Measurements from ENCODE around the gene ZDHHC7. TPM values are rescaled to one million over a fixed set of nuclear protein-coding genes. Genes with fewer than 3 reads are reported as not detected.

Gene ZDHHC7
- total RNA-seq, 1 experiment from 2014 or later, result 72.6 TPM

- Histone ChIP-seq H3K27me3 (replicated peaks) (no peaks in the 10 kb centered on the region), H3K4me3 (no peak overlapping the region), H3K9me3 (replicated peaks) (no peaks in the 10 kb centered on the region), H3K4me1 (replicated peaks) (no peaks in the 10 kb centered on the region), H3K27ac (no peak overlapping the region), H3K36me3 (no peaks in the 10 kb centered on the region)
- no peak for DNase-seq (ENCODE audit: low read depth in 1 of 2, low spot score in 2 of 2)
Measured at GRCh38 chr16:84933774-84934631, 77.3 kb downstream of the ZDHHC7 start.

DNA sequence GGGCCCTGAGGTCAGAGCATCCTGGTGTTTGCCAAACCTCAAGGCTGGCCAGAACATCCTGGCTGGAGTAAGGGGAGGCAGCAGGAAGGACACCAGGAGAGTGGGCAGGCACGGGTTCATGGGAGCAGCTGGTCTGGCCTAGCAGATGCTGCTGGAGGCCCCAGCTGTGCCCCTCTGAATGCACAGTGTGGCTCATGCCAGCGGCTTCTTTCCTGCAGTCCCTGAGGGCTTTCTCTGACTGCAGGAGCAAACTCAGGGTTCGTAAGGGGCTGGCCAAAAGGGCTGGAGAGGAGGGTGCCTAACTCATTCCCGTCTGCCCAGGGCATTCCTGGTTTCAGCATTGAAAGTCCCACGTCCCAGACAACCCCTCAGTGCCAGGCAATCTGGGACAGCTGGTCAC is 78.7 kb downstream of the ZDHHC7 start:
- Histone ChIP-seq H3K4me3 (no peak overlapping the region), H3K27ac (no peak overlapping the region), H3K27me3 (replicated peaks) (no peaks in the 10 kb centered on the region), H3K36me3 (no peaks in the 10 kb centered on the region), H3K4me1 (replicated peaks) (no peaks in the 10 kb centered on the region), H3K9me3 (replicated peaks) (no peaks in the 10 kb centered on the region)
- no peak for DNase-seq (ENCODE audit: low read depth in 1 of 2, low spot score in 2 of 2)

- no peak overlapping the region for H3K4me3 ChIP-seq
- DNase-seq (ENCODE audit: low read depth in 1 of 2, low spot score in 2 of 2), result no peak
Measured at GRCh38 chr16:84931506-84931905, 79.8 kb downstream of the ZDHHC7 start.

GRCh38 chr16:84931107-84931494 is 80.2 kb downstream of the ZDHHC7 start:
- Histone ChIP-seq H3K27me3 (replicated peaks) (no peaks in the 10 kb centered on the region), H3K36me3 (no peaks in the 10 kb centered on the region), H3K27ac (no peak overlapping the region), H3K4me3 (no peak overlapping the region), H3K4me1 (replicated peaks) (no peaks in the 10 kb centered on the region), H3K9me3 (replicated peaks) (no peaks in the 10 kb centered on the region)
- DNase-seq (ENCODE audit: low read depth in 1 of 2, low spot score in 2 of 2), result no peak

More at GRCh38 chr16:84931506-84931905, 79.8 kb downstream of the ZDHHC7 start:
- Histone ChIP-seq H3K9me3 (replicated peaks) (no peaks in the 10 kb centered on the region), H3K36me3 (no peaks in the 10 kb centered on the region), H3K27me3 (replicated peaks) (no peaks in the 10 kb centered on the region), H3K27ac (no peak overlapping the region), H3K4me1 (replicated peaks) (no peaks in the 10 kb centered on the region)

GRCh38 chr16:84930298-84931106 is 80.8 kb downstream of the ZDHHC7 start:
- Histone ChIP-seq H3K36me3 (no peaks in the 10 kb centered on the region), H3K4me3 (no peak overlapping the region), H3K27ac (no peak overlapping the region), H3K9me3 (replicated peaks) (no peaks in the 10 kb centered on the region), H3K27me3 (replicated peaks) (no peaks in the 10 kb centered on the region), H3K4me1 (replicated peaks) (no peaks in the 10 kb centered on the region)
- DNase-seq (ENCODE audit: low read depth in 1 of 2, low spot score in 2 of 2), result no peak

DNA sequence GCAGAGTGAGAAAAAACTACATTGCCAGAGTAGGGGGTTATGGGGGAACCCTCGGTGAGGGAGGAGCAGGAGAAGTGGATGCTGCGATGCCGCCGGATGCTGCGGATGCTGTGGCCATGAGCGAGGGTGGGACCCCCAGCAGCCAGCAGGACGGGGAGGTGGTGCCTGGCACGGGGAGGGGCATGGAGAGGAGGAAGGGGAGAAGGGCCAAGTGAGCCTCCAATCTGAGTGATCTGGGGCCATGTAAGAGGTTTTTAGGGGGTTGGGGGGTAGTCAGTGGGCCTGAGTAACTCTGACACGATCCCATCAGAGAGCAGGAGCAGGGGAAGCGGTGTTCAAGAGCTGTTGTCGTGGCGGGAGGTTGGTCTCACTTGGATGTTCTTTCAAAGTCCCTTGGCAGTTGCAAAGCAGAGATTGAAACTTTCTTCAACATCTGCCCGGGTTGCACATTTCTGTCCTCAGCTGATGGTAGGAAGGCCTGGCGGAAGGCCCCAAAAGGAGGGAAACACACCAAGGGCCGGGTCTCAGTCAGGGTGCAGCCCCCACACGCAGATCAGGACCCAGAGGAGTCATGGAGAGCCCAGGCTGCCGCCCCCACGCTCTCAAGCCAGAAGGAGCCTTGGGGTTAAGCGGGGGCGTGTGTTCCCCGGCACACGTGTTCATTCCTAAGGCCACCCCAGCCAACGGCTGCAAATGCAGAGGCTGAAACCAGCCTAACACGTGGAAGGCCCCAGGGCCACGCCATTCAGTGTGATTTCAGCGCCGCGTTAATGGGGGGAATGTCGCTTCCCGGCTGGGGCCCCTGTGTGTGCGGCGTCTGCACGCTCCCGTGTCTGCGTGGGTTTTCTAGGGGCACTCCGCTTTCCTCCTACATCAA is 81.7 kb downstream of the ZDHHC7 start:
- no peaks in the 10 kb centered on the region for H3K27me3 ChIP-seq (replicated peaks)
- H3K36me3 ChIP-seq, result no peaks in the 10 kb centered on the region
- no peak overlapping the region for H3K4me3 ChIP-seq
- no peak for DNase-seq (ENCODE audit: low read depth in 1 of 2, low spot score in 2 of 2)
- no peaks in the 10 kb centered on the region for H3K9me3 ChIP-seq (replicated peaks)
- no peak overlapping the region for H3K27ac ChIP-seq
- H3K4me1 ChIP-seq (replicated peaks), result no peaks in the 10 kb centered on the region

DNA sequence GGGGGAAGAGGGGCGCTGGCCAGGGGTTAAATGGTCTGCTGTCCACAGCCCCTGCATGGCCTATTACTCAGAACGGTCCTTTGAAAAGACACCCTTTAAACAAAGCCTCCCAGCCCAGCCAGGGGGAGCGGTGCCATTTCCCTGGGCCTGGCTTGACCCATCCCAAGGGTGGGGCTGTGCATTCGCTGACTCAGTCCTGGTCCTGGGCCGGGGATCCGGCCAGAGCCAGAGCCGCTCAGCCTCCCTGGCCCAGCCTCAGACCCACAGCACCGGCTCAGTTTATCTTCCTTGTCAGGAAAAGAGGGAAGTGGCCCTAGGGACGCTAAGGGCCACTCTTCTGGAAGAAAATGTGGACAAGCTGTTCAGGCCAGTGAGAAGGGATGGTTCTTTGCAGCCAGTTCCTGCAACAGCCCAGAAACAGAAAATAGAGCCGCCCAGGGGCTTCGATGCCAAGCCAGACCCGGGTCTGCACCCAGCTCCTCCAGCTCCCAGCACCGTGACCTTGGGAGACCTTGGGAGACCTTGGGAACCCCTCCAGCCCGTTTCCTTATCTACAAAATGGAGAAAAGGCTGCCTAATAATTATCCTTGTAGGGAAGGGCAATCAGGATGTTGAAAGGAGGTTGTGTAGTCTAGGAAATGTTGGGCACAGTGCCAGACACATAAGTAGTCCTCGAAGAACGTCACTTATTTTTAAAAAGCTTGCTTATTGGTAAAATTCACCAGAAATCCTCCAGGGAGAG is 82.5 kb downstream of the ZDHHC7 start:
- H3K36me3 ChIP-seq, result no peaks in the 10 kb centered on the region
- no peak for DNase-seq (ENCODE audit: low read depth in 1 of 2, low spot score in 2 of 2)
- no peak overlapping the region for H3K4me3 ChIP-seq

GRCh38 chr16:84927621-84928591 is 83.4 kb downstream of the ZDHHC7 start:
- no peak overlapping the region for H3K4me3 ChIP-seq
- no peak overlapping the region for H3K27ac ChIP-seq
- H3K27me3 ChIP-seq (replicated peaks), result no peaks in the 10 kb centered on the region
- no peaks in the 10 kb centered on the region for H3K9me3 ChIP-seq (replicated peaks)
- H3K36me3 ChIP-seq, result no peaks in the 10 kb centered on the region
- peaks cover under 1% of the 10 kb centered on the region for H3K4me1 ChIP-seq (replicated peaks)
- no peak for DNase-seq (ENCODE audit: low read depth in 1 of 2, low spot score in 2 of 2)

More for the DNA sequence above, 82.5 kb downstream of the ZDHHC7 start:
- Histone ChIP-seq H3K27me3 (replicated peaks) (no peaks in the 10 kb centered on the region), H3K9me3 (replicated peaks) (no peaks in the 10 kb centered on the region), H3K4me1 (replicated peaks) (no peaks in the 10 kb centered on the region), H3K27ac (no peak overlapping the region)

DNA sequence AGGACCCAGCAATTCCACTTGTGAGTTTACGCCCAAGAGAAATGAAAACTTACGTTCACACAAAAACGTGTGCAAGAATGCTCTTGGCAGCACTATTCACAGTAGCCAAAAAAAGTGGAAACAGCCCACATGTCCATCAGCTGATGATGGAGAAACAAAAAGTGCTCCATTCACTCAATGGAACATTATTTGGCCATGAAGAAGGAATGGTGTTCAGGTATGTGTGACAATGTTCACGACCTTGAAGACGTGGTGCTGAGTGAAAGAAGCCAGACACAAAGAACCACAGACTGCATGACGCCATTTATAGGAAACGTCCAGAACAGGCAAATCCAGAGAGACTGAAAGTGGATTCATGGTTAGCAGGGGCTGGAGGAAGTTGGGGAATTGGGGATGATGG is 84.9 kb downstream of the ZDHHC7 start:
- Histone ChIP-seq H3K36me3 (no peaks in the 10 kb centered on the region), H3K4me3 (no peak overlapping the region), H3K9me3 (replicated peaks) (no peaks in the 10 kb centered on the region), H3K27ac (no peak overlapping the region), H3K4me1 (replicated peaks) (peaks cover 6% of the 10 kb centered on the region), H3K27me3 (replicated peaks) (no peaks in the 10 kb centered on the region)
- DNase-seq (ENCODE audit: low read depth in 1 of 2, low spot score in 2 of 2), result no peak

DNA sequence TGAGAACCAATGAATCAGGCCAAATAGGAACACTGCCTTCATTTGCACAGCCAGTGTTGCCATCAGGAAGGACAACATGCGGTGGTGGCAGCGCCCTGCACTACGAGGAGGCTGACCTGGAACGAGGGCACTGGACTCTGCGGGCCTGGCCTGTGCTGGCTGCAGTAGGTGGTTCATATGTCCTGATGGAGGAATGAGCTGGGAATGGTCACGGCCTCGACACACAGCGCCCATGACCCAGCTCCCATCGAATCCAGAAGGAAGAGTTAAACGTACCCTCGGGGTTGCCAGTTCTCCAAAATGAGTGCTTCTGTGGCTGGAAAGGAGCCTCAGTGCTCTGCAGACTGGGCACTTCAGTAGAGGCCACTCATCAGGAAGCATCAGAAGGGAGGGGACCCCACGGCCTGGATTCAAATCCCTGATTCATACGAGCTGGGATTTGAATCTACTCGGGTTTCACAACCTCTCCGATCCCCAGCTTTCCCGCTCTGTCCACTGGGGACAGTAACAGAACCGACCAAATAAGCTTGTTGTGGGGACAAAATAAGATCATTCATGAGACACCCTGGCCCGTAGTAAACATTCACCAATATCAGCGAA is 85.5 kb downstream of the ZDHHC7 start:
- Histone ChIP-seq H3K27me3 (replicated peaks) (no peaks in the 10 kb centered on the region), H3K27ac (no peak overlapping the region), H3K36me3 (no peaks in the 10 kb centered on the region), H3K4me1 (replicated peaks) (peaks cover 6% of the 10 kb centered on the region), H3K4me3 (no peak overlapping the region), H3K9me3 (replicated peaks) (no peaks in the 10 kb centered on the region)
- no peak for DNase-seq (ENCODE audit: low read depth in 1 of 2, low spot score in 2 of 2)

DNA sequence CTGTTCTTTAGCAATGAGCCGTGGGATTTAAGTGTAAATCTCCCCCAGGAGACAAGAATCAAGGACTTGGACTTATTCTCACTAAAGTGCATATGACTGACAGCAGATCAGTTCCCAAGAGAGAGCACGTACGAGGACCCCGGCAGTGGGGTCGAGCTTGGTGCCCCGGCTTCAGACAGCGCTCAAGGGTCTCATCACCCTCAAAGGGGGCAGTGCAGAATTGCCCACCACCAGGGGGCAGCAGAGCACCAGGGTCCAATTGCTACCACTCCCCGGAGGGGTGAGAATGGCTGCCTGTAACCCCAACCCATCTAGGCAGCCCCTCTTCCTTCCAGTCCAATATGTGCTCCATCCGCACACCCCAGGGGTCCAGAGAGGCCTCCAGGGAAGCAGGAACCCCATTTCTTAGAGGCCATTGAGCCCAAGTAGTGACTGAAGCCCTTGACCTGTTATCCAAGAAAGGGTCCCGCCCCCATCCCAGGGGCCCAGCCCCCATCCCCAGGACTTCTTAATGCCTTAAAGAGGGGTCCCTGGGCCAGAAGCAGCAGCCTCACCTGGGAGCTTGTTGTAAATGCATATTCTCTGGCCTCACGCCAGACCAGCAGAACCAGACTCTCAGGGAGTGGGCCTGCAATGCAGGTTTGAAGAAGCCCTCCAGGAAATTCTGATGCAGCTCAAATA is 86.1 kb downstream of the ZDHHC7 start:
- no peaks in the 10 kb centered on the region for H3K27me3 ChIP-seq (replicated peaks)
- peak; percentile 43 to 68 for DNase-seq (ENCODE audit: low read depth in 1 of 2, low spot score in 2 of 2)
- H3K36me3 ChIP-seq, result no peaks in the 10 kb centered on the region
- H3K4me1 ChIP-seq (replicated peaks), result peaks cover 6% of the 10 kb centered on the region
- no peak overlapping the region for H3K4me3 ChIP-seq
- no peaks in the 10 kb centered on the region for H3K9me3 ChIP-seq (replicated peaks)
- H3K27ac ChIP-seq, result no peak overlapping the region

Measured in SJSA1 (cell line).